GM19238 (cell line): ENCODE results near the gene TAS2R41.
"Not testable (repeated sequence)": the region's sequence is repeated elsewhere in the genome, so short reads cannot be mapped to it uniquely, and the experiment has no call there.

Experiments used
- DNase-seq: peaks from one replicate; pipeline ENCODE4 v3.0.0; 2011; ENCODE audit warnings: low spot score; ENCODE audit not compliant: insufficient read length

Gene TAS2R41

GRCh38 chr7:143516981-143517380 lies 39.3 kb downstream of the TAS2R41 start:
- no peak for DNase-seq

- DNase-seq, result no peak
Observed at GRCh38 chr7:143518521-143518920, 40.8 kb downstream of the TAS2R41 start.

- no peak for DNase-seq
Observed at GRCh38 chr7:143518941-143519340, 41.3 kb downstream of the TAS2R41 start.

- DNase-seq, result no peak
Observed at GRCh38 chr7:143519411-143520131, 41.9 kb downstream of the TAS2R41 start.

GRCh38 chr7:143522309-143522916 lies 44.7 kb downstream of the TAS2R41 start:
- DNase-seq, result not testable (repeated sequence)
